ENCODE measurements around the gene NDST1.

GRCh38 chr5:150521522-150521817, 13.5 kb downstream of the NDST1 start:
- TF ChIP-seq BHLHE40 (IDR thresholded peaks at IDR 0.05; ENCODE audit: low read depth, low read length), result no peak
- TF ChIP-seq RFX5 (IDR thresholded peaks at IDR 0.05), result no peak
- TF ChIP-seq CHD2 (IDR thresholded peaks at IDR 0.05; ENCODE audit: low read length, partially characterized antibody), result no peak
- TF ChIP-seq CTCF (IDR thresholded peaks at IDR 0.05), result no peak
- no peak for TF ChIP-seq REST (IDR thresholded peaks at IDR 0.05)
- no peak for TF ChIP-seq HDAC2 (IDR thresholded peaks at IDR 0.05)
- TF ChIP-seq POLR2A (IDR thresholded peaks at IDR 0.05; ENCODE audit: low read length), result no peak
